Hematopoietic multipotent progenitor cell treated with erythropoietin and hydrocortisone succinate and interleukin-3 and kit ligand, for 8 days (in vitro differentiated cells): ENCODE data around the gene LTO1.

Experiments used
- DNase-seq: peaks from one replicate; pipeline ENCODE4 v3.0.0-alpha.2; 2015

Gene LTO1

GRCh38 chr11:69644071-69644961 is 30.8 kb downstream of the LTO1 start:
- DNase-seq = peak; percentile 75

- no peak for DNase-seq
Observed at GRCh38 chr11:69643646-69644045, 31.5 kb downstream of the LTO1 start.

- peak; percentile 78 for DNase-seq
Observed at GRCh38 chr11:69642913-69643632, 32.1 kb downstream of the LTO1 start.

GRCh38 chr11:69642549-69642912 is 32.6 kb downstream of the LTO1 start:
- no peak for DNase-seq

- DNase-seq = no peak
Observed at GRCh38 chr11:69641681-69642548, 33.2 kb downstream of the LTO1 start.

- peak; percentile 76 for DNase-seq
Observed at GRCh38 chr11:69640995-69641581, 34.1 kb downstream of the LTO1 start, which contains the start of gene CCND1. Gene CCND1, plus strand, starts transcription at chr11:69641156. Its CDS starts 158 bp downstream, at chr11:69641314.

- peak; percentile 36 for DNase-seq
Observed at GRCh38 chr11:69640260-69640994, 34.7 kb downstream of the LTO1 start.

GRCh38 chr11:69639831-69640230 is 35.3 kb downstream of the LTO1 start:
- no peak for DNase-seq

- DNase-seq = peak; percentile 86
Observed at GRCh38 chr11:69638941-69639681, 36.0 kb downstream of the LTO1 start.

- DNase-seq = peak; percentile 16
Observed at GRCh38 chr11:69637941-69638871, 36.9 kb downstream of the LTO1 start.

- DNase-seq = no peak
Observed at GRCh38 chr11:69637198-69637940, 37.8 kb downstream of the LTO1 start.

GRCh38 chr11:69636512-69637197 is 38.5 kb downstream of the LTO1 start:
- DNase-seq = peak; percentile 41

- no peak for DNase-seq
Observed at GRCh38 chr11:69635804-69636511, 39.2 kb downstream of the LTO1 start.

GRCh38 chr11:69635195-69635594 is 40.0 kb downstream of the LTO1 start:
- DNase-seq = no peak

- DNase-seq = no peak
Observed at GRCh38 chr11:69634590-69634989, 40.6 kb downstream of the LTO1 start.

GRCh38 chr11:69634069-69634468 is 41.1 kb downstream of the LTO1 start:
- no peak for DNase-seq

- DNase-seq = no peak
Observed at GRCh38 chr11:69632900-69633299, 42.3 kb downstream of the LTO1 start.

- DNase-seq = no peak
Observed at GRCh38 chr11:69630424-69630823, 44.7 kb downstream of the LTO1 start.
